NCI-H1417 (cell line): Measurements from ENCODE around the gene RPS15.

Experiments
- DNase-seq, 3 experiments: peaks; one replicate each; lab custom pipeline; 2025; lab: John Stamatoyannopoulos, UW

The RPS15 gene

DNA sequence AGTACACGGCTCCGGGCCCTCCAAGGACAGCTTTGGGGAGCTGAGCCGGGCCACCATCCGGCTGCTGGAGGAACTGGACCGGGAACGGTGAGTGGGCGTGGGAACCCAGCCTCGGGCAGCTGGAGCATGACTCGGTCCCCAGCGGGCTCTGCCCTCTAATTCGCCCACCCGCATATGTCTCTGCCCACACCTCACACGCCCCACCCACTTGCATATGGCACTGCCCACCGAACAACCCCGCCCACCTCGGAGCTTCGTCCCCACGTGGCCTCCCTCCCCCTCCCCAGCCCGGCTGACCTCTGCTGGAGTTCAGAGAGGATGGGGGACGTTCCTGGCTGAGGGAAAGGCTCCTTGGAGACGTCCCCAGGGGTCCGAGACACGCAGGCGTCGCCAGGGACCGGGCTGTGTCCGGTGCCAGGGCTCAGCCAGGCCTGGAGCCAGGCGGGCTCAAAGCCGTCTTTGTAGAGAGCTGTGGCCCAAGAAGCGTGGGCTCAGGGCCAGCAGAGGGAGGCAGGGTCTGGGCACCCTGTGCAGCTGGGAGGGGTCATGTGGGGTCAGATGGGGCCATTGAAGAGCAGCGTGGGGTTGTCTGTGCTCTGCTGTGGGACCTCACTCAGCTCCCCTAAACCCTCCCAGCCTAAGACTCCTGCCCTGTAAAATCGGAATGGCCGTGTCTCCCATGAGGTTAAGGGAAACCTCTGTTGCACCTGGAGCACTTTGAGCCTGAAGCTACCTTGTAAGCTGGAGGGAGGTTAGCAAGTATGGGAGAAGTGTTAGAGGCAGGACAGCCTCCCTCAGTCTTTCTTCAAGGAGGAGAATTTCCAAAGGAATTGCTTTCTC lies 15.5 kb downstream of the RPS15 start:
- peak in 1 of 3 experiments; percentile 13 for DNase-seq

DNA sequence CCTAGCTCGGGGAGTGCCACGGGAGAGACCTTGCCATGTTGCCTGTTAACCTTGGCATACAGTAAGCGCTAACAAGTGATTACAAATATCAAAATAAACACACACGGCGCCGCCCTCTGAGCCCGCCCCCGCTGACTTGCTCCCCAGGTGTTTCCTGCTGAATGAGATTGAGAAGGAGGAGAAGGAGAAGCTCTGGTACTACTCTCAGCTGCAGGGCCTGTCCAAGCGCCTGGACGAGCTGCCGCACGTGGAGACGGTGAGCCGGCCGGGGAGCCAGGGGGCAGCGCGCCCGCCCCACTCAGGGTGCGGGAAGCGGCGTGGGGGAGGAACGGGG lies 16.8 kb downstream of the RPS15 start:
- peak in 2 of 3 experiments; percentile 35 to 41 for DNase-seq

DNA sequence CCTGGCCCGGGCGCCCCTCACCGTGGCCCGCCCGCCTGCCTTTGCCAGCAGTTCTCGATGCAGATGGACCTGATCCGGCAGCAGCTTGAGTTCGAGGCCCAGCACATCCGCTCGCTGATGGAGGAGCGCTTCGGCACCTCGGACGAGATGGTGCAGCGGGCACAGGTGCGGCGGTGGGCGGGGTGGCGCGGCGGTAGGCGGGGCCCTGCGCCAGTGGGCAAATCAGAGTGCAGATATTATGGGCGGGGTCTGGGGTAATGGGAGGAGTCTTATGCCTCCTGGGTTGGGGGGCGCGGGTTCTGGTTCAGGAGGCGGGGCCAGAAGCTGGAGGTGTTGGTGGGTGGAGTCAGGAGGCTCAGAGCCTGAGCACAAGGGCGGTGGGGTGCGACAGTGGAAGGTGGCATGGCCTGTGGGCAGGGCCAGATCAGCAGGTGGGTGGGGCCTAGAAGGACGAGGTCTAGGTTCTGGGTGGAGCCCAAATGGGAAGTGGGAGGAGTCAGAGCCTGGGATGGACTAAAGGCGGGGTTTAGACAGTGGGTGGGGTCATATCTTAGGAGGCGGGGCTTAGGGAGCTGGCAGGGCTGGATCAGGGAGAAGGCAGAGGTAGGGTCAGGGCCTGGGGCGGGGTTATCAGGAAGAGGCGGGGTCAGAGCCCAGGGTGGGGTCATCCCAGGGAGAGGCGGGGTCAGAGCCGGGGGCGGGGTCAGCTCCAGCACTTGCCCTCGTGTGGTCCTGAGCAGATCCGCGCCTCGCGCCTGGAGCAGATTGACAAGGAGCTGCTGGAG lies 17.3 kb downstream of the RPS15 start:
- peak; percentile 41 to 90 (median 66) for DNase-seq

DNA sequence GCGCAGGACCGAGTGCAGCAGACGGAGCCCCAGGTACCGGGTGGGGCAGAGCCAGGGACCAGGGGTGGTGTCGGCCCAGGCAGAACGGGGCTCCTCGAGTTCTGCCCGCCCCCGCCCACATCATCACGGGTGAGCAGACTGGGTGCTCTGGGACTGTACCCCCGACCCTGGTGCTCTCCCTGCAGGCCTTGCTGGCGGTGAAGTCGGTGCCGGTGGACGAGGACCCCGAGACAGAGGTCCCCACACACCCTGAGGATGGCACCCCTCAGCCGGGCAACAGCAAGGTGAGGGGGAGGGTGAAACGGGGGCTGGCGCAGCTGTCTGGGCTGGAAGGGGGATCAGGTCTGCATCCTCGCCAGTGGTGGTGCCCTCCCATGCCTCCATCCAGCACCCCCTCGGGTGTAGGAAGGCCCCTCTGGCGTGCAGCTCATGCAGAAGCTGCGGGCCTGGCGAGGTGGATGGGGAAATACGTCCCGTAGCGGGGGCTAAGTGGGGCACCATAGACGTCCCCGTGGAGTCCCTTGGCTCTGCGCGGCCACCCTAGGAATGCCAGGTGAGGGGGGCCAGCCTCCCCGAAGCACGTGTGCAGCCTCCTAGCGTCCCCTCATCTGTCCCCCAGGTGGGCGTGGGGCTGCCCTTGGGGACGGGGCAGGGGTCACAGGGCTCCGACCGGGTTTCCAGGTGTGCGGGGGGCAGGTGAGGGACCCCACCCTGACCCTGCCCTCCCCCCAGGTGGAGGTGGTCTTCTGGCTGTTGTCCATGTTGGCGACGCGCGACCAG lies 18.1 kb downstream of the RPS15 start:
- DNase-seq: no peak

DNA sequence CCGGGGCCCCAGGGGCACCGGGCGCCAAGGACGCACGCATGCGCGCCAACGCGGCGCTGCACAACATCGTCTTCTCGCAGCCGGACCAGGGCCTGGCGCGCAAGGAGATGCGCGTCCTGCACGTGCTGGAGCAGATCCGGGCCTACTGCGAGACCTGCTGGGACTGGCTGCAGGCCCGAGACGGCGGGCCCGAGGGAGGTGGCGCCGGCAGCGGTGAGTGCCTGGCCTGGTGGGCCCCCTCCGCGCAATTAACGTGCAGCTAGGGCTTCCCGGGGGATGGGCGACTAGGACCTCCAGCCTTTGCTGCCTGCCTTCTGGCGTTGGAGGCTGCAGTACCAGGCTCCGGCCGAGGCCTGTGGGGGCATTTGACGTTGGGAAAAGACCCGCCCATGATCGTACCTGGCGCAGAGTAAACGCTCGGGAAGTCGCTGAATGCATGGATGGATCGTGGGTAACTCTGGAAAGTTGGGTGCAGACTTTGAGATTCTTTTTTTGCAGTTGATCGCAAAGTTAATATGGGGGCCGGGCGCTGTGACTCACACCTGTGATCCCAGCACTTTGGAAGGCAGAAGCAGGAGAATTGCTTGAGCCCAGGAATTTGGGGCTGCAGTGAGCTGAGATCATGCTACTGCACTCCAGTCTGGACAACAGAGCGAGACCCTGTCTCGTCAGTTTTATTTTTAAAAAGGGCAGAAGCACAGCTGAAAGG lies 19.0 kb downstream of the RPS15 start:
- DNase-seq: no peak

DNA sequence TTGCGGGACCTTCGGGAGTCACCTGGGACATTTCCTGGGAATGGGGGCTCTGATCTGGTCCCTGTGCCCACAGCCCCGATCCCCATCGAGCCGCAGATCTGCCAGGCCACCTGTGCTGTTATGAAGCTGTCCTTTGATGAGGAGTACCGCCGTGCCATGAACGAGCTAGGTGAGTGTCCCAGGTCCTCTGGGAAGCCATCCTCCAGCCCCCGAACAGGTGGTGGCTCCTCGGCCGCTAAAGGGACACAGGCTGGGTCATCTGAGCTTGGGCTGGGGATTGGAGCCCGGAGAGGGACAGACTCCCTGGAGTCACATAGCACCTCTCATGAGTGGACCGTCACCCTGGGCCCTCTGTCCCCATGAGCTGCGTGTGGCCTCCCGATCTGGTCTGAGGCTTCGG lies 19.7 kb downstream of the RPS15 start:
- DNase-seq: no peak

DNA sequence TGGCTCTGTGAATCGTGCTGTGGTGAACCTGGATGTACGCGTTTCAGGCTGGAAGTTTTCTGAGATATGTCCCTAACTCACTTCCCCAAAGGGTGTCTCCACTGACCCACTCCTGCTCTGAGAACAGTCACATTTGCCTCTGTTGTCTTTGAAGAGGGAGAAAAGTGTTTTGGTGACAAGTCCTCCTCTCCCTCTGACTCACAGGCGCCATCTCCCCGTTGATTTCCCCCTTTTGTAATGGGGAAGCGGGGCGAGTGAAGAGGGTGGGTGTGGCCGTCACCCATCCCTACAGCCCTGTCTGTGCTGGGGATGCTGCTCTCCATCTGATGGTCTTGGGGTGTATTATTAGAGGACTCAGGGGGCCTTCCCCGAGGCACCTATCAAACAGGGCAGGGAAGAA lies 21.3 kb downstream of the RPS15 start:
- no peak for DNase-seq

DNA sequence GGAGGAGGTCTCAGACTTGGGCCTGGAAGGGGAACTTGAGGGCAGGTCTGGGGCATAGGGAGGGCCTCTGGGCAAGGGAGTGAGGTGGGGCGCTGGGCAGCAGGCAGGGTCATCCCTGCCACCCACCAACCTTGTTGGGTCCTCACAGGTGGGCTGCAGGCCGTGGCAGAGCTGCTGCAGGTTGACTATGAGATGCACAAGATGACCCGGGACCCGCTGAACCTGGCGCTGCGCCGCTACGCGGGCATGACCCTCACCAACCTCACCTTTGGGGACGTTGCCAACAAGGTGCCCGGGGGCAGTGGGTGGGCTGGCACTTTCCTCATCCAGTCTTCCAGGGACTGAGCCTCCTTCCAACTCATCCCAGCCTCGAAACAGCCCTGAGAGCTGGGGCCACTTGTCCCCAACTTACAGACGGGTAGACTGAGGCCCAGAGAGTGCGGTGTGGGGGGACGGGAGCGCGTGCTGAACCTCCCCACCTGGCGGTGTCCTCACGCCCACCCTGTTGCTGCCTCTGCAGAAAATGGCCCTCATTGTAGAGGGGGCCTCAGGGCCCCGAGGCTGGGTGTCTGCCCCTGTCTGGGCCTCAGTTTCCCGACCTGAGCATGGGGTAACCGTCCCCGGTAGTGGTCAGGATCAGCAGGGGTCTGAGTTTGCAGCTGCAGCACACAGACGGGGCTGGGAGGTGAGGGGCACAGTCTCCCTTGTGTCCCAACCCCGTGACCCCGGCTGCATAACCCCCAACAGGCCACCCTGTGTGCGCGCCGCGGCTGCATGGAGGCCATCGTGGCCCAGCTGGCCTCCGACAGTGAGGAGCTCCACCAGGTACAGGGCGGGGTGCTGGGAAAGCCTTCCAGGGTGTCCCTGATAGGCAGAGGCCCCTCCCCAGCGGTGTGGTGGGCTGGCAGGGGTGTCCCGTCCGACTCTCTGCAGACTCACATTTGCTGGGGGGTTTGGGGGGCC lies 22.1 kb downstream of the RPS15 start:
- DNase-seq: no peak

DNA sequence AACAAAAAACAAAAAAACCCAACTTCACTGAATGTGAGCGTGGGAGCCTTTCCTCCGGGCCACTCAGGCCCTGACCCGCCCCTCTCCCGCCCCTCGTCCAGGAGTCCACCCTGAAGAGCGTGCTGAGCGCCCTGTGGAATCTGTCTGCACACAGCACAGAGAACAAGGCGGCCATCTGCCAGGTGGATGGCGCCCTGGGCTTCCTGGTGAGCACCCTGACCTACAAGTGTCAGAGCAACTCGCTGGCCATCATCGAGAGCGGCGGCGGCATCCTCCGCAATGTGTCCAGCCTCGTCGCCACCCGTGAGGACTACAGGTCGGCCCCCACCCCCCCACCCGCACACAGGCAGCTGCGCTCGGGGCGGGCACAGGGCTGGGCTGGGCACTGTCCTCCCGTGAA lies 23.7 kb downstream of the RPS15 start:
- DNase-seq: no peak

DNA sequence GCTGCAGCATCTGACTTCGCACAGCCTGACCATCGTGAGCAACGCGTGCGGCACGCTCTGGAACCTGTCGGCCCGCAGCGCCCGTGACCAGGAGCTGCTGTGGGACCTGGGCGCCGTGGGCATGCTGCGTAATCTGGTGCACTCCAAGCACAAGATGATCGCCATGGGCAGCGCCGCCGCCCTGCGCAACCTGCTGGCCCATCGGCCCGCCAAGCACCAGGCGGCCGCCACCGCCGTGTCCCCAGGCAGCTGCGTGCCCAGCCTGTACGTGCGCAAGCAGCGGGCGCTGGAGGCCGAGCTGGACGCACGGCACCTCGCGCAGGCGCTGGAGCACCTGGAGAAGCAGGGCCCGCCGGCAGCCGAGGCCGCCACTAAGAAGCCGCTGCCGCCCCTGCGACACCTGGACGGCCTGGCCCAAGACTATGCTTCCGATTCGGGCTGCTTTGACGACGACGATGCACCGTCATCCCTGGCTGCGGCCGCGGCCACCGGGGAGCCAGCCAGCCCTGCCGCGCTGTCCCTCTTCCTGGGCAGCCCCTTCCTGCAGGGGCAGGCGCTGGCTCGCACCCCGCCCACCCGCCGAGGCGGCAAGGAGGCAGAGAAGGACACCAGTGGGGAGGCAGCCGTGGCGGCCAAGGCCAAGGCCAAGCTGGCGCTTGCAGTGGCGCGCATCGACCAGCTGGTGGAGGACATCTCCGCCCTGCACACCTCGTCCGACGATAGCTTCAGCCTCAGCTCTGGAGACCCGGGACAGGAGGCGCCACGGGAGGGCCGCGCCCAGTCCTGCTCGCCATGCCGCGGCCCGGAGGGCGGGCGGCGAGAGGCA lies 27.2 kb downstream of the RPS15 start:
- no peak for DNase-seq

DNA sequence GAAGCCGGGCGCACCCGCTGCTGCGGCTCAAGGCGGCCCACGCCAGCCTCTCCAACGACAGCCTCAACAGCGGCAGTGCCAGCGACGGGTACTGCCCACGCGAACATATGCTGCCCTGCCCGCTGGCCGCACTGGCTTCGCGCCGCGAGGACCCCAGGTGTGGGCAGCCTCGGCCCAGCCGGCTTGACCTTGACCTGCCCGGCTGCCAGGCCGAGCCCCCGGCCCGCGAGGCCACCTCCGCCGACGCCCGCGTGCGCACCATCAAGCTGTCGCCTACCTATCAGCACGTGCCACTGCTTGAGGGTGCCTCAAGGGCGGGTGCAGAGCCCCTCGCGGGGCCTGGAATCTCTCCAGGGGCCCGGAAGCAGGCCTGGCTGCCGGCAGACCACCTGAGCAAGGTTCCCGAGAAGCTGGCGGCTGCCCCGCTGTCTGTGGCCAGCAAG lies 27.8 kb downstream of the RPS15 start:
- no peak for DNase-seq

DNA sequence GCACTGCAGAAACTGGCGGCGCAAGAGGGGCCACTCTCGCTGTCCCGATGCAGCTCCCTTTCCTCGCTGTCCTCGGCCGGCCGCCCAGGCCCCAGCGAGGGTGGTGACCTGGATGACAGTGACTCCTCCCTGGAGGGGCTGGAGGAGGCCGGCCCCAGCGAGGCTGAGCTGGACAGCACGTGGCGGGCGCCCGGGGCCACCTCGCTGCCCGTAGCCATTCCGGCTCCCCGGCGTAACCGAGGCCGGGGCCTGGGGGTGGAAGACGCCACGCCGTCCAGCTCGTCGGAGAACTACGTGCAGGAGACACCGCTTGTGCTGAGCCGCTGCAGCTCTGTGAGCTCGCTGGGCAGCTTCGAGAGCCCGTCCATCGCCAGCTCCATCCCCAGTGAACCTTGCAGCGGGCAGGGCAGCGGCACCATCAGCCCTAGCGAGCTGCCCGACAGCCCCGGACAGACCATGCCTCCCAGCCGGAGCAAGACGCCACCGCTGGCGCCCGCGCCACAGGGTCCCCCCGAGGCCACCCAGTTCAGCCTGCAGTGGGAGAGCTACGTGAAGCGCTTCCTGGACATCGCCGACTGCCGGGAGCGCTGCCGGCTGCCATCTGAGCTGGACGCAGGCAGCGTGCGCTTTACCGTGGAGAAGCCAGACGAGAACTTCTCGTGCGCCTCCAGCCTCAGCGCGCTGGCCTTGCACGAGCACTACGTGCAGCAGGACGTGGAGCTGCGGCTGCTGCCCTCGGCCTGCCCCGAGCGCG lies 28.4 kb downstream of the RPS15 start:
- no peak for DNase-seq

DNA sequence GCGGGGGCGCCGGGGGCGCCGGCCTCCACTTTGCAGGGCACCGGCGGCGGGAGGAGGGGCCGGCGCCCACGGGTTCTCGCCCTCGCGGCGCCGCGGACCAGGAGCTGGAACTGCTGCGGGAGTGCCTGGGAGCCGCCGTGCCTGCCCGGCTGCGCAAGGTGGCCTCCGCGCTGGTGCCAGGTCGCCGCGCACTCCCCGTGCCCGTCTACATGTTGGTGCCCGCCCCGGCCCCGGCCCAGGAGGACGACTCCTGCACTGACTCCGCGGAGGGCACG lies 29.0 kb downstream of the RPS15 start:
- DNase-seq: no peak

DNA sequence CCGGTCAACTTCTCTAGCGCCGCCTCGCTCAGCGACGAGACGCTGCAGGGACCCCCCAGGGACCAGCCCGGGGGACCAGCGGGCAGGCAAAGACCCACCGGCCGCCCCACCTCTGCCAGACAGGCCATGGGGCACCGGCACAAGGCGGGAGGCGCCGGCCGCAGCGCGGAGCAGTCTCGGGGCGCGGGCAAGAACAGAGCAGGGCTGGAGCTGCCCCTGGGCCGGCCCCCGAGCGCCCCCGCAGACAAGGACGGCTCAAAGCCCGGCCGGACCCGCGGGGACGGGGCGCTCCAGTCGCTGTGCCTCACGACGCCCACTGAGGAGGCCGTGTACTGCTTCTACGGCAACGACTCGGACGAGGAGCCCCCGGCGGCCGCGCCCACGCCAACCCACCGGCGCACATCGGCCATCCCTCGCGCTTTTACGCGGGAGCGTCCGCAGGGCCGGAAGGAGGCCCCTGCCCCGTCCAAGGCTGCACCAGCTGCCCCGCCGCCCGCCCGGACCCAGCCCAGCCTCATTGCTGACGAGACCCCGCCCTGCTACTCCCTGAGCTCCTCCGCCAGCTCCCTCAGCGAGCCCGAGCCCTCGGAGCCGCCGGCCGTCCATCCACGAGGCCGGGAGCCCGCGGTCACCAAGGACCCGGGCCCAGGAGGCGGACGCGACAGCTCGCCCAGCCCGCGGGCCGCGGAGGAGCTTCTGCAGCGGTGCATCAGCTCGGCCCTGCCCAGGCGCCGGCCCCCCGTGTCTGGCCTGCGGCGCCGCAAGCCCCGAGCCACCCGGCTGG lies 29.5 kb downstream of the RPS15 start:
- no peak for DNase-seq

DNA sequence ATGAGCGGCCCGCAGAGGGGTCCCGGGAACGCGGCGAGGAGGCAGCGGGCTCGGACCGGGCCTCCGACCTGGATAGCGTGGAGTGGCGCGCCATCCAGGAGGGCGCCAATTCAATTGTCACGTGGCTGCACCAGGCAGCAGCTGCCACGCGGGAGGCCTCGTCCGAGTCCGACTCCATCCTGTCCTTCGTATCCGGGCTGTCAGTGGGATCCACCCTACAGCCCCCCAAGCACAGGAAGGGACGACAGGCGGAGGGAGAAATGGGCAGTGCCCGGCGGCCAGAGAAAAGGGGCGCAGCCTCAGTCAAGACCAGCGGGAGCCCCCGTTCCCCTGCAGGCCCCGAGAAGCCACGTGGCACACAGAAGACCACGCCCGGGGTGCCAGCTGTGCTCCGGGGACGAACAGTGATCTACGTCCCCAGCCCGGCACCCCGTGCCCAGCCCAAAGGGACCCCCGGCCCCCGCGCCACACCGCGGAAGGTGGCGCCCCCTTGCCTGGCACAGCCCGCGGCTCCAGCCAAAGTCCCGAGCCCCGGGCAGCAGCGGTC lies 30.2 kb downstream of the RPS15 start:
- no peak for DNase-seq

DNA sequence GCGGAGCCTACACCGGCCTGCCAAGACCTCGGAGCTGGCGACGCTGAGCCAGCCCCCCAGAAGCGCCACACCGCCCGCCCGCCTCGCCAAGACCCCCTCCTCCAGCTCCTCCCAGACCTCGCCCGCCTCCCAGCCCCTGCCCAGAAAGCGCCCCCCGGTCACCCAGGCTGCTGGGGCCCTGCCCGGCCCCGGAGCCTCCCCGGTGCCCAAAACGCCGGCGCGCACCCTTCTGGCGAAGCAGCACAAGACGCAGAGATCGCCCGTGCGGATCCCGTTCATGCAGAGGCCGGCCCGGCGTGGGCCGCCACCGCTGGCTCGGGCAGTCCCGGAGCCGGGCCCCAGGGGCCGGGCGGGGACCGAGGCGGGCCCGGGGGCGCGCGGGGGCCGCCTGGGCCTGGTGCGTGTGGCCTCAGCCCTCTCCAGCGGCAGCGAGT lies 30.6 kb downstream of the RPS15 start:
- DNase-seq: no peak

DNA sequence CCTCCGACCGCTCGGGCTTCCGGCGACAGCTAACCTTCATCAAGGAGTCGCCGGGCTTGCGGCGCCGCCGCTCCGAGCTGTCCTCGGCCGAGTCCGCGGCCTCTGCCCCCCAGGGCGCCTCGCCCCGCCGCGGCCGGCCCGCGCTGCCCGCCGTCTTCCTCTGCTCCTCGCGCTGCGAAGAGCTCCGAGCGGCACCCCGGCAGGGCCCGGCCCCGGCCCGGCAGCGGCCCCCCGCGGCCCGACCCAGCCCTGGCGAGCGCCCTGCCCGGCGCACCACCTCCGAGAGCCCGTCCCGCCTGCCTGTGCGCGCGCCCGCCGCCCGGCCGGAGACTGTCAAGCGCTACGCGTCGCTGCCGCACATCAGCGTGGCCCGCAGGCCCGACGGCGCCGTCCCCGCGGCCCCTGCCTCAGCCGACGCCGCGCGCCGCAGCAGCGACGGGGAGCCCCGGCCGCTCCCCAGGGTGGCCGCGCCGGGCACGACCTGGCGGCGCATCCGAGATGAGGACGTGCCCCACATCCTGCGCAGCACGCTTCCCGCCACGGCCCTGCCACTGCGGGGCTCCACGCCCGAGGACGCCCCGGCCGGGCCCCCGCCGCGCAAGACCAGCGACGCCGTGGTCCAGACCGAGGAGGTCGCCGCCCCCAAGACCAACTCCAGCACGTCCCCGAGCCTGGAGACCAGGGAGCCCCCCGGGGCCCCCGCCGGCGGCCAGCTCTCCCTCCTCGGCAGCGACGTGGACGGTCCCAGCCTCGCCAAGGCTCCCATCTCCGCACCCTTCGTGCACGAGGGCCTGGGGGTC lies 31.3 kb downstream of the RPS15 start:
- no peak for DNase-seq

DNA sequence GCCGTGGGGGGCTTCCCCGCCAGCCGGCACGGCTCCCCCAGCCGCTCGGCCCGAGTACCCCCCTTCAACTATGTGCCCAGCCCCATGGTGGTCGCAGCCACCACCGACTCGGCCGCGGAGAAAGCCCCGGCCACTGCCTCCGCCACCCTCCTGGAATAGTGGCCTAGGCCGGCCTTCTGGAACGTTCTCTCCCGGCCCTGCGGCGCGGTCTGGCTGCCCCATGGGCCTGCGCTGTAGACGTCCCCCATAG lies 31.8 kb downstream of the RPS15 start:
- DNase-seq: no peak
